ENCODE results near the gene DCLK3.
A peak's percentile ranks its signal among the peaks of the same experiment; 100 is the strongest.

The DCLK3 gene

DNA sequence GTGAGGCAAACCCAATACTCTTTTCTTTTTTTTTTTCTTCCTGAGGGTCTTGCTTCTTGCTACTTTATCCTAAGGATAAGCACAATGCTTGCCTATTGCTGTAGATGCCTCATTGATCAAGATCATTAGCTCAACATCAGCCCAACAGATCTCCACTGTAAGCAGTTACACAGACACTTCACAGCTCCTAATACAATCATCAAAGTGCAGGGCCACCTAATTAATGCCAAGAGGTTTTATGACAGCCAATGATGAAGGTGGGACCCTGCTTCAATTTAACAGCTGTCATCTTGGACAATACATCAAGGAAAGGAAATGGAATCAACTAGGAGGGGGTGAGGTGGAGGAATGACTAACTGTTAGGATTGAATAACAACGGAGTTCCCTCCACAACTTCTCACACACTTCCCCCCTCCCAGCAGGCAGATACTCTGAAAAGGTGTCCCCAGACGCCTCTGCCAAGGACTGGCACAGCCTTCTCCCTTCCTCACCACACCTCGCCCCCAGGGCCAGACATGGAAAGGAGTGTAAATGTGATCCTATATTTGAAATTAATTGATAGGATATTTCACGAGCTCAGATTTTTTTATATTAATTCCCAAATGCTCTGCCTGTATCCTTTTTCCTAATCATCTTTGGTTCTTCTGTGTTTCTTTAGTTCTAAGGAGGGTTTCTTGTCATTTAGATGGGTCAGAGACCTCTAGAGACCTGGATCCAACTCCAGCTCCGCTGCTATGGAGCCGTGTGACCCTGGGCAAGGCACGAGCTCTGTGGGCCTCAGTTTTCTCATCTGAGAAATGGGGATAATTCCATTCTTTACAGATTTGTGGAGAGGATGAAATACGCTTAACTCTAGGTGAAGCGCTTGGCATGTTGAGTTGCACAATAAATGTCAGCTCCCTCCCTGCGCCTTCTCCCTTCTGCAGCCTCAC lies 1.2 kb downstream of the DCLK3 start:
- DNase-seq = no peak

DNA sequence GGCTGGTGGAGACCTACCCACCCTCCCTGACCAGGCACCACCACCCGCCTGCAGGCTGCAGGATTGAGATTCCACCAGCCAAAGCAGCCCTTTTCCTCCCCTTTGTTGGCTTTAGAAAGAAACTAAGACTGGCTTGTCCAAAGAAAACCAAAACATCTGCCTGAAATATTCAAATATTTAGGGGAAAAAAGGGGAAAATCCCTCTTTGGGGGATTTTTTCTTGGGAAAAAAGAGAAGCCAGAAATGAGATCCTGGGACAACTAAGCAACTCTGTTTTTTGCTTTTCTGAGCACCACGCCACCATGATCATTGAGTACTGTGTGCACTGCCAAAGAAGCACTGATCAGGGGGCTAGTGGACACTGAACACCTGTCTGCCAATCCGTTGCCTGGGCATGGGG lies 2.6 kb downstream of the DCLK3 start:
- no peak for DNase-seq

DNA sequence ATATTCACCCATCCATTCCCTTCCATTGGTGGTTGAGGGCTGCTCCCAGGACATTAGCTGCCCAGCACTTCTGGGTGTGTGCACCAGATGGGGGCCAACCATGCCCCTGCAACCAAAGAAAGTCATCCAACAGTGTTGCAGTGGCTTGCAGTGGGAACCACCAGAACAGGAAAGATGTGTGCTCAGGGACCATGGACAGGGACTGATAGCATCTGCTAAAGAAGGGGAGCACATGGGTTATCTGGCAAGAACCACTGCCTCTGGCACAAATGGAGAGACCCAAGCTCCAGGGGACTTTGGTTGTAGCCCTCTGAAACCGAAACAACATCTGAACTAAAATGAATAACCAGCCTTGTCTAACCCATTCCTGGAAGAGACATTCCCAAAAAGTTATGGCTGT lies 8.1 kb downstream of the DCLK3 start:
- no peak for DNase-seq

DNA sequence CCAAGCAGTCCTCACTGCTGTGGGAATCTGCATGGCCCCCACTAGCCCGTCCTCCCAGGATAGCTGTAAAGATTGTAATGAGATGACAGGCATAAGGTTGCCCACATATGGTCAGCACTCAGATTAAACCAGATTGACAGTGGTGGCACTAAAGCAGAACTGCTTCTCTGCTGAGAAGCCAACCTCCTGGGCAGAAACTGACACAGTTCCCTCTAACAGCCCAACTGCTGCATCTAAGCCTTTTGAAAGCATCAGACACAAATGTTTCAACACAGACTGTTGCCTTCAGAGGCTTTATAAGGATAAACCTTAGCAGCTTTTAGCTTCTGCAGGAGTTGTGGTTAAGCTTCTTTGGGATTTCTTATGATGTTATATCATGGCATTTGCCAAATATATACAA lies 13.0 kb downstream of the DCLK3 start:
- DNase-seq = peak in 1 of 2 donors; percentile 34

DNA sequence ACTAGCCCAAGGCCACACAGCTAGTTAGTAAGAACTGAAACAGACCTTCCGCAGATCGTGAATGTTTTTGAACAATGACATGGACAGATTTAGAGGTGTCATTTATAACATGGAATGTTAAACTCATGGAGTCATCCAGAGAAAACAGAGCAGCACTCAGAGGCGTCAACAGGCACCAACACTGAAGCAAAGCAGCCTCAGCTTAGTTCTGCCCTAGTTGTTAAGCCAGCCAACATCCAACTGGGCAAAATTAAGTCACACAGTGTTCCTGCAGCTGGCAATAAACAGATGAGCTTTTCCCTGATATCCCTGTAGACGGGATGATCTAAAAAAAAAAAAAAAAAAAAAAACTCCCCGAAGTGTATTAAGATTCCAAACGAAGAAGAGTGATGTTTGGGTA lies 13.6 kb downstream of the DCLK3 start:
- no peak for DNase-seq

DNA sequence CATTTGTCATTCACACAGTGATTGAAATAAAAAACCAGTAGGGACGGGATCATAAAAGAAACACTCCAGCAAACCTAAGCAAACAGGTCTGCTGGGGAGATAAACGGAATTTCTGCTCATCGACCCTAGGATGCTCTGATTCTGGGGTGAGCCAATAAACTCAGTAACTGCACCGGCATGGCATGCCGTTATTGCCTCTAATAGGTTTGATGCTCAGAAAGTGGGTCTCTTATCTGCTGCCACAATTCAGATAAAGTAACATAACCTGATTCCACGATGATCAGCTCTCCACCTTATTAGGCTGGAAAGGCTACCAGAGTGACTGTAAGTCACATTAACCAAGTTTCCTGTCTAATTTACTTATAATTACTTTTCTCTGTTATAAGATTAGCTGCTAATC lies 19.6 kb downstream of the DCLK3 start:
- no peak for DNase-seq

DNA sequence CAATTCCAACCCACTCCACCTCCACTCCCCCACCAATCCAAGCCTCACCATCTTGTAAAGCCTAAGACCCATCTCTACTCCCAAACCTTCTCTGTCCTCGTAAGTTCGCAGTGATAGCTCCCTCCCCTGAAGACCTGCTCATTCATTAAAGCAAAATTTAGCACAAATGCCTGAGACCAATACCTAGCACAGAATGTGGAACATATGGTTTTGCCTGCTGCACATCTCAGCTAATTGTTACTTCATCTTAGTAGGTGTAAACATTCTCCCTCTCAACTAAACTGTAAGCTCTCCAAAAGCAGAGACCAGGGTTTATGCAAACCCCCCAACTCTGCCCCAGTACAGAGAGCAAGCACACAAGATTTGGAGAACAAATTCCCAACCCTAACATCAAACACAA lies 20.5 kb downstream of the DCLK3 start:
- DNase-seq = no peak

DNA sequence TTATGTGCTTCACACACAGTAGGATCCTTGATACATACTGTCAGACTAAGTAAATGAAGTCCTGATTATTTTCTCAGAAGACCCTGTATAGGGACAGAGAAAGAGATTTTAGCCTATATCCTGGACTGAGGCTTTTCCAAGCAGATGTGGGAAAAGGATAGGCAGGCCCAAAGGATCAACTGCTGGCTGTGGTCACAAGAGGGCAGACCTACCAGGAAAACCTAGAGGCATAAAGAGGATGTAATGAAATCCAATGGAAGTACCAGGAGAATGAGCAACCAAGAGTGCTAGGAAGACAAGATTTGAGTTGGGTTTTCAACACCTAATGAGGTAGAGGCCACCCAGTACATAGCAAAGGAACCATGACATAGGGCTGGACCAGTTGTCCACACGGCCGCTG lies 23.1 kb downstream of the DCLK3 start:
- DNase-seq = peak in 1 of 2 donors; percentile 17

DNA sequence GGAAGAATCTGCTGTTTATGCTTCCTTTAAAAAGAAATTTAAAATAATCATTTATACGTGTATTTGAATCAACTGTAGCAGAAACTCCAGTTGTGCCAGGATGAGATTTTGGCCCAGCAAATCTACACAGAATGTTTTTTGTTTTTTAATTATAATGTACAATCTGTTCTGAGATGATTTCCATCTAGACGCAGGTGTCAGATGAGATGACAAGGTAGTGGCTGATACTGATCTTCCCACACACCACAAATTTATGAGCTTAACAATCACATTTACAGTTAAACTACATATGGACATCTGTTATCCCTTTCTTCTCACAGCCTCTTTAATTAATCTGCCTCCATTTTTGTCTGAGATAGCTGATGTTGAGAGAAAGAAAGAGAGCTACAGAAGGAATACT lies 23.6 kb downstream of the DCLK3 start:
- no peak for DNase-seq

DNA sequence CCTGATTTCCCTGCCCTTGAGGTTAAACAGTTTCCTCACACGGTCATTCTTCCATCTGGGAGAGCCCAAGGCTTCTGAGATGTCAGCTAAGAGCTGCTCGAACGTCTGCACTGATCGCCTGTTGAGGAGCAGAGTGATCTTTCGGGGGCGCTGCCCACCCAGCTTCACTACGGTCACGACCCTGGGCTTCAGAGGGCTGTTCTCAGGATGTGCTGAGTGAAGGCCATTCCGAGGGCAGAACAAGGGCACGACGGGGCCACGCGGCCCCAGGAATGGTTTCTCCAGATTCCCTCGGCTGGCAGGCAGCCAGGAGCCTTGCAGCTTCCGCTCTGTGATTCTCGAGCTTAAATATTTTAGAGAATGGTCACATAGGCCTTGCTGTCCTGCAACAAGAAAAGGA lies 25.7 kb downstream of the DCLK3 start:
- no peak for DNase-seq

DNA sequence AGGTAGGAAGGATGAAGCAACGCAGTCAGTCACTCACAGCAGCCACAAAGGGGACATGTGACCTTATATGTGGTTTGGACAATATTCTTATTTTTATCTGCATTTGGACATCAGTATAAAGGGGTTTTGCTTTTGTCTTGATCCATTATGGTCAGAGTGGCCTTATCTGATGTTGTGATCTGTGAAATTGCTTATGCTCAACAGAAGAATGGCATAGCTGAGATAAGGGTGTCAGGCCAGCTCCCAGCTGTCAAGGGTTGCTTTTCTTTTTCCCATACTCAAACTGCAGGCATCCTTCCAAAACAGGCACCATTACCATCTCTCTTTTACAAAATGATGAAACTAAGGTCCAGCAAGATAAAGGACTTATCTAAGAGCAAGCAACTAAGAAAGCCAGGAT lies 28.1 kb downstream of the DCLK3 start:
- no peak for DNase-seq

DNA sequence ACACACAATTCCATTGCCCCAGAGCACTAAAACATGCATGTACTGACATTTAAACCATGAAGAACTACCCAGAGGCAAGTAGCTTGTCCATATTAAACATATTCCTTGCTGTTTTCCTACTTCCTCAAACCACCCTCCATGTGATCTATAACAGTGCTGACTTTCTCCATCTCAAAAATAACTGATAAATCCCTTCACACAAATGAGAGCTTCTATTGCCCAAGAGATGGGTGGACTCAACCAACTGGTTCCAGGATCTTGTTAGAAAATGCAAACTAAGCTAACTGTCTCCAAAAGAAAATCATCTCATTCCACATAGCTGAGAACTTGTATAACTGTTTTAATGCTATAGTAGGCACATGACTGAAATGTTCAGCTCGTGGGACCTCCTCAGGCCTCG lies 29.6 kb downstream of the DCLK3 start:
- peak; percentile 45 to 60 for DNase-seq

DNA sequence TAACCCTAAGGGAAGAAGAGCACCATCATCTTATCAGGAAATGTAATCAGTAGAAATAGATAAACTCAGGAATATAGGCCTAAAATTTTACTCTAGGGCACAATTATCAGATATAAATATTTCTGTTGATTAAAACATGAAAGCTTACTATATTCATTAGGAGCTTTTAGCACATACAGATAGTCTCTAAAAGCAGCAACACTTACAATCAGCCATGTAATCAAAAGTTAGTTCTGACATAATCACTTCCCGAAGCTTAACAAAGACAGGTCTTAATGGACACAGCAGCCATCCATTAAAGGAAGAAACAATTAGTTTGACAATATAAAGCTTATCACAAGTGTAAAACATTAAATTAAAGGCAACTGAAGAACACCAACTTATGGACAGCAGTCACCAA lies 30.6 kb downstream of the DCLK3 start:
- DNase-seq = no peak

DNA sequence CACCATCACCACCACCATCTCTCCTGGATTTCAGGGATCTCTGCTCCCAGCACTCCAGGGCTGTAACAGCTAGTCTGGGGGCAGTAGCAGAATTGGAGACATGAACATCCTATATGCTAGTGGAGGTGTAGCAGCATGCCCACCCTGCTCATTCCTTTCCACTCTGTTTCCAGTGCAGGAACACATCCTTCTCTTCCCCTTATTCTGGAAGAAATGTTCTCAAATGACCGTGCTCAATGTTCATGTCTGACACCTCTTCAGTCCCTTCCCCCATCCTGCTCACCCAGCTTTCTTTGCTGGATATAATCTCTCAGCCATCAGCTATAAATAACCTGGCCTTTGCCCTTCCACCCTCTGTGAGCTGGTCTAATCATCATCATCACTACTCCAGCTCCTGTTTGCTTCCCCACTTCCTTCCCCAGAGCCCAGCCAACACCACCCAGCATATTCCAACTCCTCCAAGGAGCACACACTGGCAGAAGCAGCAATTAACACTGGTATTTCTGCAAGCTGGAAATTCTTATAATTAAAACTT lies 31.1 kb downstream of the DCLK3 start:
- no peak for DNase-seq

DNA sequence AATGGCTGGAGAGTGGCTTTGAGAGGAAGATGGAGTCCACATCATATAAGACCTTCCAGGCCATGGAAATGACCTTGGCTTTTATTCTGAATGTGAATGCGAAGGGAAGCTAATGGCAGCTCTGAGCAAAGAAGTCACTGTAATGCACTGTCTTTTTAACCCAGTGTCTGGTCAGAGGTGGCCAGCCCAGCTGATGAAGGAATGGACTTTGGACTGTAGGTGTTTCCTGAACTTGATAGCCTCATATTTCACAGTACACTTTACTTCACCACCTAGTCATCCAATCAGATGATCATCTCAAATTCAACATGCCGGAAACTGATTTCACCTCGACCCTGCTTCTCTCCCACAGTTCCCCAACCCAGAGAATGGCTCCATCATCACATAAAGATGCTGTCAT lies 33.4 kb downstream of the DCLK3 start:
- DNase-seq = no peak

DNA sequence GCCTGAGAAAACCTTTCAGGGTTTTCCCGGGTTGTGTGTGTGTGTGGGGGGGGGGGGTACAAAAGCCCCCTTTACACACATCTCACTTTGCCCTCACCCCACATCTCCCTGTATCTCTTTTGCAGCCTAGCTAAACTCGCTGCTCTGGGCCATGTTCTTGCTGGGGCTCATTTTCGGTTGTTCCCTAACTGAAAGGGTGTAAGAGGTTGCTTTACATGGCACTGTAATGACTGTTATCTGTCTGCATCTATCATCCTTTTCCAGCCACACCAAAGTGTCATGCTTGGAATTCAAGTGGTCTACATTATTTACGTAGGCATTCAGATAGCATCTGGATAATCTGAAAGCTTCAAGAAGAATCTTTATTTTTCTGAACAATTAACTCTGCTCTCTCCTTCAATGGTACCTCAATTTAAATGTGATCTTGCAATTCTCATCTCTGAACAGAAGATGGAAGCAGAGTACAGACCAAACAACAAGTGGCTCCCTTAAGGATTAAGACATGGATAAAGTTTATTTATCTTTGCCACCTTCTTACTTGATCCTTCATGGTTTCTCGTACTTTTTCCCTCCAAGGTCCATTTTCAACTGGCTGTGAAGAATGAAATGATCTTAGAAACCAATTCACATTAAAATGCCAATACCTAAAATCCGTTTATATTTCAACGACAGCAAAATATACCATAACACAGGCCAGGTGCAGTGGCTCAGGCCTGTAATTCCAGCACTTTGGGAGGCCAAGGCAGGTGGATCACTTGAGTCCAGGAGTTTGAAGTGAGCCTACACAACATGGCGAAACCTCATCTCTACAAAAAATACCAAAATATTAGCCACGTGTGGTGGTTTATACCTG lies 34.9 kb downstream of the DCLK3 start:
- DNase-seq = peak; percentile 38 to 63

DNA sequence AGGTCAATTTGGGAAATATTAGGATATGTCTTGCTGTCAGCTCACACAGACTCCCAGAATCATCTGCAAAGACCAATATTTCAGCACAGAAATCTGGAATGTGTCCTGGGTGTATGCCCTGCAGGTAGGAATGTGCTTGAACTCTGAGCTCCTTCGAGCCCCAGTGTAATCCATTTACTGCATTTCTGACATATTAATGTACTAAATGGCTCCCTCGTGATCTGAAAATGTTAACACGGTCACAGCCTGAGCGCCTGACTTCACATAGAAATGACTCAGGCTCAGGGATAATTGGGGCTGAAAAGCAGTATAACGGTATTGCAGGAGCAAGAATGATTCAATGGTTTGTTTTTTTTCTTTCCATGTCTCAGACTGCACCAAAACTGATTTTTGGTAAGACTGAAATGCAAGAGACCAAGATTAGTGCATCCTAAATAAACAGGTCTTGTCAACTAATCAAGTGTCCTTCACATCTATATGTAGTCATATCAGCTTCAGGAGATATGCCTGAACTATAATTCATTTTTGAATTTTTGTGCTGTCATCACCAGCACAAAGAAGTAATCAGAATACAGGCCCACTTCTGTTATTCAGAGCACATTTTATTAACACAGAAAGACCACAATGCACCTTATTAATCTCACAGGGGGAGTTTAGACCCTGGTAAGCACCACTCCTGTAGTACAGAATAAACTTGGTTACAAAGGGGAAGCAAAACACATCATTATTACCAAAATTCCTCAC lies 49.8 kb downstream of the DCLK3 start:
- no peak for DNase-seq

DNA sequence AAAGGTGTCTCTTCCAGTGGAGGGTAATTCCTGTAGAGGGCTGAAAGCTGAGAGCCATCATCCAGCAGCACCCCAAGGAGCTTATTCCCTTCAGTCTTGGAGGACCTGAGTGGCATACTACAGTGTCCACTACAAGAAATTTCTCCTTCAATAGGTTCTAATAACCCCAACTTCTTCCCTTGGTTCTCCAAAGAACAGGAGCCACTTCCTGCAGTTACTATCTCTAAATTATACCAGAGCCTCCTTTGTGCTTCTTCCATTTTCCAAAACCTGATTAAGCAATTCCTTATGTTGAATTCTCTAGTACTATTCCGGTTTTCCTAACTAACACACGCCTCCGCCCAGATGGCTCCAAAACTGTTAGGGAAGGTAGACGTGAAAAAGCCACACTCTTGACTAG lies 50.4 kb downstream of the DCLK3 start:
- DNase-seq = no peak

DNA sequence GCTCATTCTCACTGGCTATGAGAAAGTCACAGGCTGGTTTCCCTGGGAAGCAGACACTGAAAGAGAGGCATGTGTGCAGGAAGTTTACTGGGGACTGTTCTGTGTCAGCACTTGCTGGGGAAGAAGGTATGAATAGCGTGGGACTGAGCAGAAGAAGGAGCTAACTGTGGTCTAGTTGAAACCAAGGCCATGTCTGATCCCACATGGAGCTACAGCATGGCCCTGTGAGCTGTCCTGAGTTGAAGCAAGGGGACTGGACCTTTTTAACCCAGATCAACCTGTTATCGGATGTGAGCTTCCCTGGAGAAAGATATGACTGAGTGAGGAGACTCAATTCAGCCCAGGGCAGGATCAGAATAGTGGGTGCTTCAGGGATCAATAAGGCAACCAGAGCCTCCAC lies 53.7 kb downstream of the DCLK3 start:
- no peak for DNase-seq

DNA sequence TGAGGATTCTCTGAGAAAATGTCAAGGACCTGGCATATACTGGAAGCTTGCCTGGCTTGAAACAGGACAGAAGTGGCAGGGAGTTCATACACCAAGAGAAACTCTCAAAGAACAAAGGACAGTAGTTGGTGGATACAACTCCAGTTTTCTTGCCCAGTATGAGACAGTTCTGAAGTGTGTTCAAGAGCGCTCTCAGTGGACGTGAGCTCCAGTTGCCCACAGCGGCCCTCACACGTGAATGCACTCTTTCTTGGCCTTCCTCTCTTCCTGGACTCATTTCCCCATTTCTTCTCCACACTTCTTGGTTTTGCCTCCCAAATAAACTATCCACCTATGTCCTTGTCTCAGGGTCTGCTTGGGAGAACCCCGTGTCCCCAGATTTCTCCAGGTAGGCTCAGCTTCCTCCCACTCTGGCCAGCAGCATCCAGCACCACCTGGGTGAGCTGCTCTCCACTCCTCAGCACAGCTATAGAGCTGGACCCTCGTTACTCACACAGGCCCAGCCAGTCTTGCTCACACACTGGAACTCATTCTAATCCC lies 54.5 kb downstream of the DCLK3 start:
- no peak for DNase-seq

DNA sequence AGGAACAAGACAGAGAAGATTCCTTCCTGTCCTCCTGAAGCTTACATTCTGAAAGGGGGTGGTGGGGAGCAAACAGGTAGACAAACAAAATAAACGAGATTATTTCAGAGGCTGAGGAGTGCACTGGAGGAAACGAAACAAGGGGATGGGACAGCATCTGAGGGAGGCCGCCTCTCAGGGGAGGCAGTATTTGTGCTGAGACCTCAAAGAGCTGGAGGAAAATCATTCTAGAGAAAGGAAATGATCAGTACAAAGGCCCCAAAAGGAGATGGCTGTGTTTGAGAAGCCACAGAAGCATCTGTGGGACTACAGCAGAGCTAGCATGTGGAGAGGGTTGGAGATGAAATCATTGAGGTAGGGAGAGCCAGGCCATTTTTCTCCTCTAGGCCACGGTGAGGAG lies 55.1 kb downstream of the DCLK3 start:
- no peak for DNase-seq

DNA sequence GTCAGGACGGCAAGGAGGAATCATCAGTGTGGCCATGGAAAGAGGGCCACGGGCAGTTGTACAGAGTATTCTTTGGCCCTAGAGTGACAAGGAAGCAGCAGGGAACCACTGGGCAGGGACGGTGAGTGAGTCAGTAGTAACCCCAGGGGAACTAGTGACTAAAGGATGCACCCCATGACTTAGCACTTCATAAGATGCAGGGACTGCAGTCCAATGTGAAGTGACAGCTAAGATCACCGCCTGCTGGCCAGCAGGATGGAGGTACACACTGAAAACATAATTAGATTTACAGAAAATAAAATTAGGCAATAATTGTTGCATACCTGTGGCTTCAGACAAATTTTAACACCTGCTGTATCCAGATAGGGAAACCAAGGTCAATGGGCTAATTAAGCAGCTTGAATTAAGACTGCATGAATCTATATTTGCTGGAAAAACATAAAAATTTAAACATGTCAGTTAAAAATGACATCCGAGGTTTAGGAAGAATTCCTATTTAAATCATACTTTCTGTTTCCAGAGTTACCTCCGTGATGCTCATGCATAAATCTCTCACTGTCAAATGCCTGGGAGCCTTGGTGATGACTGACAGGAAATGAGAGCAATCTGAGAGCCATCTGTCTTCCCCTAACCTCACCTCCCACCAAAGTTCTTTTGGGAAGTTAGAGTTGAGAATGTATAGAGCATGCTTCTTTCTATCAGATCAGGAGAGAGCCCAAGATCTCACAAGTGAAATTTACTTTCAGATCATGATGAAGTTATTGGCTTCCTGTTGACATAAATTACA lies 56.5 kb downstream of the DCLK3 start:
- peak; percentile 82 to 85 for DNase-seq
